H1 (cell line): ENCODE results near the gene TEAD3. TPM values are rescaled to one million over a fixed set of nuclear protein-coding genes. Genes with fewer than 3 reads are reported as not detected.

Experiments used
- CTCF ChIA-PET: fragments of 300-600 bp; sonication (Branson Sonifier 250); formaldehyde crosslinking; loops from one replicate; lab custom pipeline; 2021; ENCODE audit not compliant: partially characterized antibody; lab: Charles Lee
- POLR2A ChIA-PET: fragments of 300-600 bp; sonication (Branson Sonifier 250); formaldehyde crosslinking; loops from one replicate; lab custom pipeline; 2021; ENCODE audit warnings: inconsistent platforms; ENCODE audit not compliant: partially characterized antibody; lab: Charles Lee
- DNase-seq, 2 experiments: peaks; one replicate each; pipeline versions ENCODE4 v3.0.0 to v3.0.0-alpha.2; 2010 to 2022; ENCODE audit warnings: low spot score in 2 of 2, low read depth in 1 of 2, mixed read lengths in 1 of 2
- FAIRE-seq: peaks from 2 replicates; lab custom pipeline; 2011; peaks lifted over from hg19 to GRCh38; lab: Jason Lieb, UNC
- H2AFZ ChIP-seq: 2 replicates; pipeline ENCODE4 v1.8.1; 2012; ENCODE audit warnings: low read length, inconsistent platforms
- H2AK5ac ChIP-seq: 2 replicates; pipeline ENCODE4 v1.6.1; 2013; ENCODE audit warnings: low read depth, low read length
- H2BK120ac ChIP-seq: replicated peaks from 2 replicates; pipeline ENCODE3; 2013; ENCODE audit warnings: low read depth, low read length, inconsistent platforms
- H2BK12ac ChIP-seq: 2 replicates; pipeline ENCODE4 v1.6.1; 2013; ENCODE audit warnings: low read depth, low read length
- H2BK15ac ChIP-seq: 2 replicates; pipeline ENCODE4 v1.6.1; 2013; ENCODE audit warnings: low read length
- H2BK20ac ChIP-seq: 2 replicates; pipeline ENCODE4 v1.6.1; 2013; ENCODE audit warnings: low read length
- H2BK5ac ChIP-seq: 2 replicates; pipeline ENCODE4 v1.6.1; 2013; ENCODE audit warnings: low read depth, low read length
- H3K14ac ChIP-seq: 2 replicates; pipeline ENCODE4 v1.6.1; 2013; ENCODE audit warnings: inconsistent platforms; ENCODE audit not compliant: insufficient read length
- H3K18ac ChIP-seq: 2 replicates; pipeline ENCODE4 v1.6.1; 2013; ENCODE audit warnings: low read length; ENCODE audit errors: extremely low read depth
- H3K23ac ChIP-seq: 2 replicates; pipeline ENCODE4 v1.6.1; 2013; ENCODE audit warnings: inconsistent platforms; ENCODE audit not compliant: insufficient read length
- H3K23me2 ChIP-seq: 2 replicates; pipeline ENCODE4 v1.6.1; 2013; ENCODE audit warnings: low read depth, low read length
- H3K27ac ChIP-seq: 2 replicates; pipeline ENCODE4 v1.6.1; 2011; ENCODE audit warnings: low read depth, low read length, inconsistent platforms
- H3K27me3 ChIP-seq, 4 experiments: replicated peaks in 1 of 4; 1 replicate in 1 of 4; 2 replicates in 3 of 4; pipeline versions ENCODE4 v1.6.1 to v1.8.1; 2011 to 2013; ENCODE audit warnings: low read length in 3 of 4, mild to moderate bottlenecking in 3 of 4, inconsistent platforms in 2 of 4, mixed read lengths in 2 of 4, moderate library complexity in 1 of 4; ENCODE audit not compliant: control insufficient read depth in 3 of 4, insufficient read depth in 3 of 4; ENCODE audit errors: extremely low read depth in 1 of 4
- H3K36me3 ChIP-seq, 4 experiments: 2 replicates each; pipeline versions ENCODE4 v1.6.1 to v1.8.1; 2011 to 2013; ENCODE audit warnings: mild to moderate bottlenecking in 4 of 4, low read length in 3 of 4, moderate library complexity in 2 of 4, control low read depth in 1 of 4, inconsistent platforms in 1 of 4; ENCODE audit not compliant: insufficient read depth in 4 of 4, control insufficient read depth in 2 of 4
- H3K4ac ChIP-seq: replicated peaks from 2 replicates; pipeline ENCODE3; 2013; ENCODE audit warnings: low read length, low read depth, mixed read lengths, inconsistent platforms; ENCODE audit not compliant: insufficient read length
- H3K4me1 ChIP-seq, 4 experiments: replicated peaks in 1 of 4; 1 replicate in 1 of 4; 2 replicates in 3 of 4; pipeline versions ENCODE4 v1.6.1 to v1.8.1; 2011 to 2013; ENCODE audit warnings: low read length in 3 of 4, inconsistent platforms in 2 of 4, mixed read lengths in 1 of 4; ENCODE audit not compliant: insufficient read depth in 4 of 4, control insufficient read depth in 3 of 4
- H3K4me2 ChIP-seq, 2 experiments: 2 replicates each; pipeline versions ENCODE4 v1.6.1 to v1.8.1; 2011 to 2013; ENCODE audit warnings: low read depth in 2 of 2, low read length in 2 of 2, control low read depth in 1 of 2, inconsistent platforms in 1 of 2, mild to moderate bottlenecking in 1 of 2; ENCODE audit not compliant: insufficient read depth in 1 of 2
- H3K4me3 ChIP-seq, 4 experiments: fragments of 200-600, 300-600 bp in 1 of 4; sonication (generic), shearing (Covaris generic), sonication (Bioruptor Twin) in 1 of 4; 2 replicates each; pipeline versions ENCODE4 v1.5.1 to v1.8.1; 2011 to 2016; ENCODE audit warnings: low read length in 4 of 4, low read depth in 3 of 4, control low read depth in 2 of 4, inconsistent platforms in 2 of 4, mild to moderate bottlenecking in 2 of 4, mixed read lengths in 1 of 4, moderate library complexity in 1 of 4; ENCODE audit not compliant: insufficient read depth in 2 of 4; ENCODE audit errors: extremely low read depth in 1 of 4
- H3K56ac ChIP-seq: replicated peaks from 2 replicates; pipeline ENCODE3; 2013; ENCODE audit warnings: low read depth, mild to moderate bottlenecking, mixed read lengths, low read length, inconsistent platforms; ENCODE audit not compliant: insufficient read length
- H3K79me1 ChIP-seq: 2 replicates; pipeline ENCODE4 v1.6.1; 2013; ENCODE audit warnings: low read depth, low read length, control low read depth
- H3K79me2 ChIP-seq, 2 experiments: 2 replicates each; pipeline versions ENCODE4 v1.6.1 to v1.8.1; 2012 to 2013; ENCODE audit warnings: low read length in 2 of 2, mild to moderate bottlenecking in 2 of 2, inconsistent platforms in 1 of 2; ENCODE audit not compliant: insufficient read depth in 2 of 2, control insufficient read depth in 1 of 2
- H3K9ac ChIP-seq, 4 experiments: replicated peaks in 1 of 4; 1 replicate in 1 of 4; 2 replicates in 3 of 4; pipeline versions ENCODE4 v1.6.1 to v1.8.1; 2011 to 2013; ENCODE audit warnings: low read depth in 3 of 4, low read length in 3 of 4, control low read depth in 2 of 4, mild to moderate bottlenecking in 2 of 4, moderate library complexity in 2 of 4, inconsistent platforms in 1 of 4; ENCODE audit errors: extremely low read depth in 1 of 4
- H3K9me3 ChIP-seq, 2 experiments: 2 replicates each; pipeline versions ENCODE4 v1.6.1 to v1.8.1; 2012 to 2013; ENCODE audit warnings: mild to moderate bottlenecking in 2 of 2, moderate library complexity in 2 of 2, control low read depth in 1 of 2, inconsistent platforms in 1 of 2, low read depth in 1 of 2, low read length in 1 of 2, mixed read lengths in 1 of 2; ENCODE audit not compliant: insufficient read depth in 2 of 2
- H4K20me1 ChIP-seq, 2 experiments: replicated peaks in 1 of 2; 2 replicates each; pipeline versions ENCODE3 to v1.8.1; 2011 to 2013; ENCODE audit warnings: inconsistent platforms in 2 of 2, low read length in 2 of 2, mild to moderate bottlenecking in 1 of 2; ENCODE audit not compliant: insufficient read depth in 2 of 2, control insufficient read depth in 1 of 2
- H4K5ac ChIP-seq: 2 replicates; pipeline ENCODE4 v1.6.1; 2013; ENCODE audit warnings: low read length, low read depth, mixed read lengths, inconsistent platforms; ENCODE audit not compliant: insufficient read length
- H4K8ac ChIP-seq: 2 replicates; pipeline ENCODE4 v1.8.0; 2013; ENCODE audit warnings: mild to moderate bottlenecking, moderate library complexity, low read length, inconsistent platforms; ENCODE audit not compliant: insufficient read depth; ENCODE audit errors: extremely low read depth
- H4K91ac ChIP-seq: replicated peaks from 2 replicates; pipeline ENCODE3; 2013; ENCODE audit warnings: low read length, mixed read lengths, inconsistent platforms; ENCODE audit not compliant: insufficient read length
- EGR1 ChIP-seq: IDR thresholded peaks from 2 replicates; pipeline ENCODE4 v1.6.1; 2011; ENCODE audit warnings: low read depth, low read length, borderline replicate concordance
- EZH2 ChIP-seq: fragments of 200-600 bp; sonication (generic); IDR thresholded peaks from 2 replicates; pipeline ENCODE4 v1.7.1; 2012; ENCODE audit warnings: low read depth, mild to moderate bottlenecking, moderate library complexity, low read length, inconsistent platforms; ENCODE audit not compliant: severe bottlenecking
- GABPA ChIP-seq: IDR thresholded peaks from 2 replicates; pipeline ENCODE4 v1.6.1; 2011; ENCODE audit warnings: mild to moderate bottlenecking, low read length, moderate library complexity, borderline replicate concordance; ENCODE audit not compliant: insufficient read depth
- JUND ChIP-seq: IDR thresholded peaks from 2 replicates; pipeline ENCODE4 v1.6.1; 2011; ENCODE audit warnings: mild to moderate bottlenecking, improper control_type of control experiment, low read length
- KDM4A ChIP-seq: IDR thresholded peaks from one replicate; pipeline ENCODE4 v1.7.1; 2012; ENCODE audit warnings: low read depth, mild to moderate bottlenecking, moderate library complexity, low read length, inconsistent platforms; ENCODE audit not compliant: severe bottlenecking
- RNF2 ChIP-seq: fragments of 200-900, 300-1000 bp; sonication (generic); IDR thresholded peaks from 2 replicates; pipeline ENCODE4 v1.7.1; 2016; ENCODE audit warnings: borderline replicate concordance, low read depth, mild to moderate bottlenecking, antibody characterized with exemption, low read length; ENCODE audit not compliant: poor library complexity, severe bottlenecking; ENCODE audit errors: missing control alignments
- SP2 ChIP-seq: IDR thresholded peaks from 2 replicates; pipeline ENCODE4 v1.6.1; 2012; ENCODE audit warnings: mild to moderate bottlenecking, low read length, inconsistent platforms
- TCF12 ChIP-seq: IDR thresholded peaks from 2 replicates; pipeline ENCODE4 v1.6.1; 2011; ENCODE audit warnings: low read depth, mild to moderate bottlenecking, low read length
- WGBS, 2 experiments: shearing (Covaris generic) in 1 of 2; methylation state at CpG; one replicate each; pipeline versions ENCODE4 v1.1.6 to v1.1.7; 2013 to 2015; ENCODE audit warnings: low lambda C conversion rate in 2 of 2, mixed read lengths in 2 of 2, inconsistent platforms in 1 of 2, low coverage in 1 of 2, missing lambda C conversion rate in 1 of 2; ENCODE audit not compliant: insufficient replicate concordance in 2 of 2, insufficient coverage in 1 of 2, insufficient read length in 1 of 2; ENCODE audit errors: extremely low coverage in 1 of 2, missing lambda C conversion rate in 1 of 2; 5-methylcytosine and 5-hydroxymethylcytosine counted together
- polyA plus RNA-seq, 7 experiments: library from polyadenylated mRNA; depleted of rRNA in 3 of 7; stranded (reverse) in 5 of 7; unstranded in 2 of 7; fragments of >200 nt in 5 of 7; fragments of 200-250 nt in 2 of 7; gene quantifications; 1 replicate in 5 of 7; 2 replicates in 1 of 7; 4 replicates in 1 of 7; pipeline versions ENCODE4 v1.2.1 to v1.2.3, GENCODE V29; 2011 to 2013; ENCODE audit warnings: missing spikeins in 2 of 7, mixed read lengths in 2 of 7
- total RNA-seq: library from RNA; stranded (reverse); fragmentation: NEBNext Ultra II Directional; extraction: Animal tissue kit (Norgen Biotek cat#: 25700); gene quantifications from 2 replicates; pipeline ENCODE4 v1.2.1, GENCODE V29; 2021
- TF ChIP-seq, protein P1 (sequence below): IDR thresholded peaks from 2 replicates; pipeline ENCODE4 v1.6.1; 2011; ENCODE audit warnings: low read depth, mild to moderate bottlenecking, low read length; ENCODE audit not compliant: insufficient read depth

Gene TEAD3
- total and polyA plus RNA-seq, 2 of the 8 experiments (the other 6 are each of a cell fraction or from before 2014, with no cell fraction given): 20.1 to 28.7 TPM

DNA sequence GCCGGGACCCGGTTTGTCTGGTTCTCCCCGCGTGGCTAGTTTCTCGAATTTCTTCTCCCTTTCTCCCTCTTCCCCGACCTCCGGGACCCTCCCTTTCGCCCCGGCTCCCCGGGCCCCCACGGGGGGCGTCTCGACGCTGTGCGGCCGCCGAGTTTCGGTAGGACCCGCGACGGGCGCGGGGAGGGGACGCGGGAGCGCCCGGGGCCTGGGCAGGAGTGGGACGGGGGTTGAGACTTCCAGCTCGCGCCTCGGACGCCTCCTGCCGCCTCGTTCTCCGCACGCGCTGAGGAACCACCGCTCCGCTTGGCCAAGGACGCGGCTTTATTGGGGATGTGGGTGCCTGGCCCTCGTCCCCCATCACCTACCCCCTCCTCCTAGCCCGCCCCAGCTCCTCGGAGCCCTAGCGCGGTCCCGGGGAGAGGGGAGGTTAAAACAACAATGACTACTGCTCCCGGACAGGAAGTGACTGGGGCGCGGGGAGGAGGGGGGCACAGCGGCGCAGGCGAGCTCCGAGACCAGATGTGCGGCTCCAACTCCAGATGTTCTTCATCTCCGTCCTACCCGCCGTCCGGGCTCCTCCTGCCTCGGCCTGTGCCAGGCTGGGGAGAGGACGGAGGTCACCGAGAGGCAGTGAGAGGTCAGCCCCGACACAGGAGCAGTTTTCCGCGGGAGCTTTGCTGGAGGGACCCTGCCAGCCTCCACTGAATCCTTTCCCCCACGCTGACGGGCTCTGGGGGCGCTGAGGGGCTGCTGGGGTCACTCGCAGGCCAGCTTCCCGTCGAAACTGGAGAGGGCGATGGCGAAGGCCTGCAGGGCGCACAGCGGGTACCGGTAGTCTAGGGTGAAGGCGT, 917 bp upstream of the TEAD3 start:
- FAIRE-seq: no peak
- Histone ChIP-seq H2BK20ac (no peak overlapping the region), H3K4me3 (peak overlapping the region; percentile 46 to 92 (median 64)), H2AFZ (no peak overlapping the region), H3K9ac (peak overlapping the region; percentile 38 to 90 (median 68)), H3K14ac (no peak overlapping the region), H3K36me3 (no peaks in the 10 kb centered on the region), H2BK12ac (peak overlapping the region; percentile 82), H3K79me2 (peaks cover 0 to 31% of the 10 kb centered on the region in 2 experiments; a peak in 2 of 4 replicates), H2BK15ac (peak overlapping the region; percentile 98; the same call in 1 of the 2 replicates), H2BK5ac (peak overlapping the region; percentile 90), H3K23me2 (peaks cover 6% of the 10 kb centered on the region; the same call in 1 of the 2 replicates), H3K9me3 (no peaks in the 10 kb centered on the region), H2BK120ac (no peak overlapping the region), H3K27me3 (peaks cover 0 to 13% (median 6%) of the 10 kb centered on the region in 4 experiments; a peak in 4 of 7 replicates), H4K5ac (peak overlapping the region; percentile 73), H3K18ac (peak overlapping the region; percentile 98), H3K79me1 (peaks cover 13% of the 10 kb centered on the region), H3K27ac (peak overlapping the region; percentile 69), H3K4ac (peak overlapping the region; percentile 76), H2AK5ac (0 out of 2 replicates have a peak overlapping the region, but pooled peaks have one; percentile 11), H3K4me1 (peaks cover 16 to 36% (median 27%) of the 10 kb centered on the region in 4 experiments), H4K91ac (peak overlapping the region; percentile 92), H4K20me1 (peaks cover 15 to 18% of the 10 kb centered on the region in 2 experiments), H3K23ac (no peak overlapping the region), H4K8ac (peak overlapping the region; percentile 94), H3K4me2 (peak overlapping the region; percentile 83 to 86), H3K56ac (no peak overlapping the region)
- 1% methylated on average over 59 of the region's 77 CpGs; no CpG with 5 or more reads in 1 of the 2 experiments for WGBS, 2 experiments
- POLR2A ChIA-PET: interaction anchor here (0.7 to 37.6 kb wide), 20 partner anchors 10 to 529 kb away, joined by 3 to 1319 read pairs (median 4); partner anchors contain the start of genes FANCE, MAPK14 and RPL10A
- peak in 1 of 2 experiments; percentile 77 for DNase-seq
- CTCF ChIA-PET: interaction anchor here (0.6 to 1.5 kb wide), 12 partner anchors 10 to 77 kb away, joined by 3 to 7 read pairs (median 3); no protein-coding TSS in a partner anchor
- TF ChIP-seq, protein P1, sequence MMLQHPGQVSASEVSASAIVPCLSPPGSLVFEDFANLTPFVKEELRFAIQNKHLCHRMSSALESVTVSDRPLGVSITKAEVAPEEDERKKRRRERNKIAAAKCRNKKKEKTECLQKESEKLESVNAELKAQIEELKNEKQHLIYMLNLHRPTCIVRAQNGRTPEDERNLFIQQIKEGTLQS: no peak
- TF ChIP-seq RNF2 (peak; percentile 35), KDM4A (no peak), JUND (no peak), EGR1 (0 out of 2 replicates have a peak, but pooled peaks have one; percentile 5), SP2 (no peak), GABPA (peak; percentile 53; the same call in 1 of the 2 replicates), TCF12 (peak; percentile 86; the same call in 1 of the 2 replicates), EZH2 (peak; percentile 28)
